ENCODE data around the gene ANKRD40.

ANKRD40 gene

GRCh38 chr17:50672831-50673551 is 34.7 kb downstream of the ANKRD40 start:
- in situ Hi-C loops (cut with MboI; ENCODE audit: low sequenced_read_pairs): no loop called here

GRCh38 chr17:50672071-50672470 is 35.6 kb downstream of the ANKRD40 start:
- in situ Hi-C loops (cut with MboI; ENCODE audit: low sequenced_read_pairs): no loop called here

- in situ Hi-C loops (cut with MboI; ENCODE audit: low sequenced_read_pairs): no loop called here
Measured at GRCh38 chr17:50668838-50669581, 38.7 kb downstream of the ANKRD40 start.

- in situ Hi-C loops (cut with MboI; ENCODE audit: low sequenced_read_pairs): no loop called here
Measured at GRCh38 chr17:50668025-50668837, 39.5 kb downstream of the ANKRD40 start.

- in situ Hi-C loops (cut with MboI; ENCODE audit: low sequenced_read_pairs): no loop called here
Measured at GRCh38 chr17:50667259-50668024, 40.3 kb downstream of the ANKRD40 start.

GRCh38 chr17:50666316-50666715 is 41.4 kb downstream of the ANKRD40 start:
- in situ Hi-C loops (cut with MboI; ENCODE audit: low sequenced_read_pairs): no loop called here

- in situ Hi-C loops (cut with MboI; ENCODE audit: low sequenced_read_pairs): no loop called here
Measured at GRCh38 chr17:50665838-50666237, 41.9 kb downstream of the ANKRD40 start.

- in situ Hi-C loops (cut with MboI; ENCODE audit: low sequenced_read_pairs): no loop called here
Measured at GRCh38 chr17:50664788-50665458, 42.8 kb downstream of the ANKRD40 start.

GRCh38 chr17:50663812-50664374 is 43.8 kb downstream of the ANKRD40 start:
- in situ Hi-C loops (cut with MboI; ENCODE audit: low sequenced_read_pairs): no loop called here

- in situ Hi-C loops (cut with MboI; ENCODE audit: low sequenced_read_pairs): no loop called here
Measured at GRCh38 chr17:50662632-50663225, 45.0 kb downstream of the ANKRD40 start.

- in situ Hi-C loops (cut with MboI; ENCODE audit: low sequenced_read_pairs): no loop called here
Measured at GRCh38 chr17:50661795-50662391, 45.8 kb downstream of the ANKRD40 start.

- in situ Hi-C loops (cut with MboI; ENCODE audit: low sequenced_read_pairs): no loop called here
Measured at GRCh38 chr17:50661348-50661747, 46.4 kb downstream of the ANKRD40 start.

- in situ Hi-C loops (cut with MboI; ENCODE audit: low sequenced_read_pairs): no loop called here
Measured at GRCh38 chr17:50660887-50661345, 46.8 kb downstream of the ANKRD40 start.

GRCh38 chr17:50660042-50660886 is 47.5 kb downstream of the ANKRD40 start:
- in situ Hi-C loops (cut with MboI; ENCODE audit: low sequenced_read_pairs): no loop called here

- in situ Hi-C loops (cut with MboI; ENCODE audit: low sequenced_read_pairs): no loop called here
Measured at GRCh38 chr17:50659179-50659578, 48.5 kb downstream of the ANKRD40 start.

GRCh38 chr17:50658616-50659015 is 49.1 kb downstream of the ANKRD40 start:
- in situ Hi-C loops (cut with MboI; ENCODE audit: low sequenced_read_pairs): no loop called here

GRCh38 chr17:50657627-50658026 is 50.1 kb downstream of the ANKRD40 start:
- in situ Hi-C loops (cut with MboI; ENCODE audit: low sequenced_read_pairs): no loop called here

GRCh38 chr17:50657054-50657453 is 50.7 kb downstream of the ANKRD40 start:
- in situ Hi-C loops (cut with MboI; ENCODE audit: low sequenced_read_pairs): no loop called here
